HG03066 (cell line): ENCODE data around the gene PIM3.

ENCODE experiments used
- ATAC-seq: cut with Tn5 transposase; IDR thresholded peaks from one replicate; pipeline ENCODE4 v1.9.1; 2021; ENCODE audit warnings: low read depth; ENCODE audit not compliant: unreplicated experiment

The PIM3 gene

GRCh38 chr22:49966041-49966773 is 5.6 kb downstream of the PIM3 start:
- no peak for ATAC-seq

- ATAC-seq, result no peak
Observed at GRCh38 chr22:49966774-49967705, 6.5 kb downstream of the PIM3 start.

- ATAC-seq, result no peak
Observed at GRCh38 chr22:49967706-49968208, 7.2 kb downstream of the PIM3 start.

GRCh38 chr22:49968313-49968830 is 7.8 kb downstream of the PIM3 start:
- no peak for ATAC-seq

GRCh38 chr22:49968831-49969661 is 8.5 kb downstream of the PIM3 start:
- no peak for ATAC-seq

- no peak for ATAC-seq
Observed at GRCh38 chr22:49969751-49970527, 9.4 kb downstream of the PIM3 start.

GRCh38 chr22:49970528-49971231 is 10.1 kb downstream of the PIM3 start:
- ATAC-seq, result peak; percentile 75

GRCh38 chr22:49971232-49972162 is 10.9 kb downstream of the PIM3 start:
- peak; percentile 23 for ATAC-seq

GRCh38 chr22:49972163-49973017 is 11.8 kb downstream of the PIM3 start:
- no peak for ATAC-seq

- no peak for ATAC-seq
Observed at GRCh38 chr22:49973018-49973961, 12.7 kb downstream of the PIM3 start.

- ATAC-seq, result no peak
Observed at GRCh38 chr22:49975543-49976389, 15.2 kb downstream of the PIM3 start.

- ATAC-seq, result no peak
Observed at GRCh38 chr22:49976439-49977175, 16.0 kb downstream of the PIM3 start.

- ATAC-seq, result no peak
Observed at GRCh38 chr22:49977578-49977977, 17.0 kb downstream of the PIM3 start.

- no peak for ATAC-seq
Observed at GRCh38 chr22:49979587-49980264, 19.2 kb downstream of the PIM3 start.
